Testis (tissue), 3 donors: ENCODE measurements around the gene PML. TPM values are rescaled to one million over a fixed set of nuclear protein-coding genes. Genes with fewer than 3 reads are reported as not detected.

Experiments
- DNase-seq: peaks from one replicate; pipeline ENCODE4 v3.0.0-alpha.2; 2019
- H3K27ac ChIP-seq, 2 donors: fragments of 200-600 bp; sonication (generic); one replicate each; pipeline ENCODE4 v1.5.1; 2019
- H3K27me3 ChIP-seq: fragments of 200-600 bp; sonication (generic); one replicate; pipeline ENCODE4 v1.5.1; 2019
- H3K36me3 ChIP-seq: fragments of 200-600 bp; sonication (generic); one replicate; pipeline ENCODE4 v1.5.1; 2017; ENCODE audit warnings: low read depth; ENCODE audit errors: missing control alignments
- H3K4me1 ChIP-seq: fragments of 200-600 bp; sonication (generic); one replicate; pipeline ENCODE4 v1.5.1; 2019
- H3K4me3 ChIP-seq, 2 donors: fragments of 200-600 bp; sonication (generic); one replicate each; pipeline ENCODE4 v1.5.1; 2017 to 2019
- H3K9me3 ChIP-seq: fragments of 200-600 bp; sonication (generic); one replicate; pipeline ENCODE4 v1.5.1; 2017
- CTCF ChIP-seq, 3 experiments: fragments of 450-650 bp in 2 of 3; fragments of 200-600 bp in 1 of 3; sonication (generic) in 1 of 3; IDR thresholded peaks; one replicate each; pipeline ENCODE4 v1.5.1; 2016 to 2019; ENCODE audit warnings: antibody characterized with exemption in 3 of 3, mild to moderate bottlenecking in 2 of 3, moderate library complexity in 1 of 3
- POLR2A ChIP-seq: fragments of 450-650 bp; IDR thresholded peaks from one replicate; pipeline ENCODE4 v1.6.1; 2017; ENCODE audit warnings: antibody characterized with exemption, mild to moderate bottlenecking, moderate library complexity
- WGBS, 2 donors: methylation state at CpG; one replicate each; pipeline ENCODE4 v1.1.5; 2018; 5-methylcytosine and 5-hydroxymethylcytosine counted together
- intact Hi-C: fragments of 100-400 bp; cut with DNase I; formaldehyde crosslinking; loops from one replicate; pipeline ENCODE4 v1.15.1; 2023; ENCODE audit warnings: low total_unique reads
- polyA plus RNA-seq: library from polyadenylated mRNA; stranded (reverse); fragments of 350-450 nt; fragmentation: Illumina TruSeq; extraction: RNeasy Lipid Tissue Mini Kit (QIAGEN cat#74804); gene quantifications from one replicate; pipeline ENCODE4 v1.2.3, GENCODE V29; 2014; ENCODE audit warnings: low read depth, low replicate concordance; ENCODE audit not compliant: insufficient read depth
- total RNA-seq, 2 donors: library from RNA; depleted of rRNA; stranded (reverse); fragments of >200 nt; gene quantifications; one replicate each; pipeline ENCODE4 v1.2.3, GENCODE V29; 2016

Gene PML
- total and polyA plus RNA-seq, 3 donors from 2014 or later: 20.9 to 59.5 (median 53.9) TPM

DNA sequence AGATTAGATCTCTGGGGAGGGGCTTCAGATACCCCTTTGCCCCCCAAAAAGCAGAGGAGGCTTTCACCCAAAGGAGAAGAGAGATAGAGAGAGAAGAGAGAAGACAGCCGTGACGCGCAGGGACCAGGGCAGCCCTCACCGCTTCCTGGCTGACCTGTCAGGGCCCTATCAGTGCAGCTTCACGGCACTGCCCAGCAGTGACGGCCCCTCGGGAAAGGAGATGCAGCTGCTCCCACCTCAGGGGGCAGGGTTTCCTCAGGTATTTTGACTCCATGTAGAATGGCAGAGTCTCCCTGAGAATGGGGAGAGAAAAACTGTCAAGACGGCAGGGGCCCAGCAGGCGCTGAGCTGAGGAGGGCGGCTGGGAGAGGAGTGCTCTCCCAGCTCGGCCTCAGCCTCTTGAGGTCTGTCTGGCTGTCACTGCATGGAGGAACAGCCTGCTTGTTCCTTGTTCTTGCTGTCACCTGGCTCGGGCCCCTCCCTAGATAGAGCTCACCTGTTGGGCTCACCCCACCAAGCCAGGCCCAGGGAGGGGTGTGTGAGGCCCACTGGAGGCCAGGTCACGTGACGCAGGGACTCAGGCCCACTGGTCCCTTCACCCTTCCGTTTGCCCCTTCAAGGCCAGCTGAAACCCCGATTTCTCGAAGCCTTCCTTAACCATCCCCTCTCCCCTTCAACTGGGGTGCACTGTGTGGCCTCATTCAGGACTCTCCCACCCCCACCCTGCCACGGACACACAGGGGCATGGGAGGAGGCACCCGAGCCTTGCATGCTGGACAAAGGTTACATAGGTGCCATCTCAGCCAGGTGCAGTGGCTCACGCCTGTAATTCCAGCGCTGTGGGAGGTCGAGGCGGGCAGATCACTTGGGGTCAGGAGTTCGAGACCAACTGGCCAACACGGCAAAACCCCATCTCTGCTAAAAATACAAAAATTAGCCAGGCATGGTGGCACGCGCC, 40.0 kb upstream of the PML start:
- Histone ChIP-seq H3K9me3 (no peaks in the 10 kb centered on the region), H3K27ac (no peak overlapping the region), H3K4me3 (no peak overlapping the region), H3K36me3 (no peaks in the 10 kb centered on the region), H3K27me3 (no peaks in the 10 kb centered on the region), H3K4me1 (peaks cover 20% of the 10 kb centered on the region)
- WGBS, 2 donors: 93 to 95% methylated on average over 24 to 27 of the region's 27 CpGs
- intact Hi-C loops: no loop called here
- DNase-seq: no peak
- TF ChIP-seq POLR2A (no peak), CTCF (IDR thresholded peaks at IDR 0.05) (no peak)

DNA sequence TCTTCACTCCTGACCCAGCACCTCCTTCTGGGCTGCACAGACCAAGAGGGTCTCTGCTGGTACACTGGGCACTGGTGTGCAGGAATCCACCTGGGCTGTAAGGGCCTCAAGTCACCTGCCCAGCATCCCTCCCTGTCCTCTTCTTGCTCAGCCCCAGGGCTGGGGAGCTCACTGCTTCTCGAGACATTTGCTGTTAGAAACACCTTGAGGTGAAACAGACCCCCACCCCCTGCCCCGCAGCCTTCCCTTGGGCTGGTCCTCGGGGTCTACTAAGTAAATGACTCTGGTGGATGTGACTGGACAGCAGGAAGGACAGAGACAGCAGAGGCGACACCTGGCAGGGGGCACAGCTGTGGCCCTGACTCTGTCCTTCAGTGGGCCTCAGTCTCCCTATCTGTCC, 39.2 kb upstream of the PML start:
- Histone ChIP-seq H3K9me3 (no peaks in the 10 kb centered on the region), H3K36me3 (no peaks in the 10 kb centered on the region), H3K27me3 (no peaks in the 10 kb centered on the region), H3K27ac (no peak overlapping the region), H3K4me1 (peaks cover 20% of the 10 kb centered on the region), H3K4me3 (no peak overlapping the region)
- WGBS, 2 donors: 95 to 98% methylated on average over 4 of the region's 4 CpGs
- DNase-seq: no peak
- TF ChIP-seq POLR2A (no peak), CTCF (IDR thresholded peaks at IDR 0.05) (no peak)
- intact Hi-C loops: no loop called here

GRCh38 chr15:73955861-73956742, 38.4 kb upstream of the PML start:
- Histone ChIP-seq H3K4me1 (peaks cover 16% of the 10 kb centered on the region), H3K36me3 (no peaks in the 10 kb centered on the region), H3K9me3 (no peaks in the 10 kb centered on the region), H3K27me3 (no peaks in the 10 kb centered on the region), H3K4me3 (no peak overlapping the region), H3K27ac (peak overlapping the region in 1 of 2 donors; percentile 6)
- DNase-seq: no peak
- 84 to 88% methylated on average over 9 to 12 of the region's 12 CpGs for WGBS, 2 donors
- intact Hi-C loops: no loop called here
- TF ChIP-seq CTCF (IDR thresholded peaks at IDR 0.05) (no peak), POLR2A (no peak)

DNA sequence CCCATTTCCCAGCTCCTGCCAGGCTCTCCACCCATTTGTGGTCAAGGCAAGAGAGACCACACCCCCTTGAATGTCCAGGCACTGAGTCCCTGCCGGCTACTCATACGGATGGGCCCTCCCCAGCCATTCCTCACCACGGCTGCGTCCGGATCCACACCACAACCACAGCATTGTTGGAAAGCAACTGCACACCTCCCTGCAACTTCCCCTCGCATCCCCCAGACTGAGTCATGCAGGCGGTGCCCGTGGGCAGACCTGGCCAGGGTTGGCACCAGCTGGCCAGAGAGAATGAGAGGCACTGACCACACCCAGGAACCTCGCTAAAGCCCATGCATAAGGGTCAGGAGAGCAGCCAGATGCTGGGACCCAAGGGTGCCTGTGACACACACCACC, 37.8 kb upstream of the PML start:
- intact Hi-C loops: no loop called here
- Histone ChIP-seq H3K27ac (peak overlapping the region in 1 of 2 donors; percentile 6), H3K4me3 (no peak overlapping the region), H3K9me3 (no peaks in the 10 kb centered on the region), H3K27me3 (no peaks in the 10 kb centered on the region), H3K4me1 (peaks cover 11% of the 10 kb centered on the region), H3K36me3 (no peaks in the 10 kb centered on the region)
- DNase-seq: no peak
- no peak for TF ChIP-seq POLR2A
- no peak for TF ChIP-seq CTCF (IDR thresholded peaks at IDR 0.05)
- 78 to 79% methylated on average over 9 of the region's 9 CpGs for WGBS, 2 donors
